Cardiac muscle cell (in vitro differentiated cells and primary cell): ENCODE measurements around the gene NPC1. TPM values are rescaled to one million over a fixed set of nuclear protein-coding genes. Genes with fewer than 3 reads are reported as not detected.
A peak's percentile ranks its signal among the peaks of the same experiment; 100 is the strongest.

Source experiments
- DNase-seq, 2 donors: peaks; one replicate each; pipeline versions ENCODE4 v3.0.0 to v3.0.0-alpha.2; 2010 to 2017; ENCODE audit warnings: low read depth in 1 of 2, low spot score in 1 of 2
- H3K27ac ChIP-seq: fragments of 200-600 bp; sonication (generic); 2 replicates; pipeline ENCODE4 v1.5.1; 2016
- H3K27me3 ChIP-seq: fragments of 200-600 bp; sonication (generic); 2 replicates; pipeline ENCODE4 v1.6.0; 2016; ENCODE audit warnings: control low read depth
- H3K36me3 ChIP-seq: fragments of 200-600 bp; sonication (generic); 2 replicates; pipeline ENCODE4 v1.5.1; 2016; ENCODE audit warnings: control low read depth
- H3K4me1 ChIP-seq: fragments of 200-600 bp; sonication (generic); 2 replicates; pipeline ENCODE4 v1.8.1; 2017; ENCODE audit warnings: low read depth, mild to moderate bottlenecking, mixed run types
- H3K4me3 ChIP-seq: fragments of 200-600 bp; sonication (generic); 2 replicates; pipeline ENCODE4 v1.5.1; 2016; ENCODE audit warnings: mild to moderate bottlenecking
- H3K9me3 ChIP-seq: fragments of 200-600 bp; sonication (generic); 2 replicates; pipeline ENCODE4 v1.5.1; 2017; ENCODE audit warnings: low read depth, mild to moderate bottlenecking, control low read depth
- polyA plus RNA-seq: library from polyadenylated mRNA; unstranded; fragments of >200 nt; fragmentation: Nextera tagmentation; extraction: Ambion mirVana; gene quantifications from 2 replicates; pipeline ENCODE4 v1.2.1, GENCODE V29; 2016
- total RNA-seq: library from RNA; depleted of rRNA; stranded (reverse); fragments of >200 nt; gene quantifications from 2 replicates; pipeline ENCODE4 v1.2.3, GENCODE V29; 2016
- TF ChIP-seq, protein P1 (sequence below): IDR thresholded peaks from 2 replicates; pipeline ENCODE4 v1.5.1; 2012; ENCODE audit warnings: low read depth, mild to moderate bottlenecking, low read length

Gene NPC1
- total and polyA plus RNA-seq, 2 experiments from 2014 or later: 14.1 to 25.9 TPM

DNA sequence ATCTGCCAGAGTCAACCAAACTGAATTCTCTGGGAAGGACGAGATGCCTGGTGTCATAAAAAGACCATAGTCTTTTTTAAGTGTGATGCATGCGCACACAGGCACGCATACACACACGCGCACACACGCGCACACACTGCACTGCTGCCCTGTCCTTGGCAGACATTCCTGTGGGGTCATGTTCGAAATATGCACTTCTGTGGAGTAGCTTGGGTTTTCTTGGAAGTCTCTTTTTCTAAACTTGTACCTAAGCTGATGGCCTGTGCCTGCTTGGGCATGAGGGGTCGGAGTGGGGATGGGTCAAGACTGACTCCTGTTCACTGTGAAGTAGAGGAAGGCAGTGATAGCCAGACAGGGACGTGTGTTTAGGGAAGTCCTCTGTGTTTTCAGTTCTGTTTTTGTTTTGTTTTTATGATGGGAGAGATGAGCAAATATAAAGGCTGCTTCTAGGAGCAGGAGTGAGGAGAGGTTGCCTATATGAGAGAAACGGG lies 87.0 kb downstream of the NPC1 start:
- DNase-seq: no peak

DNA sequence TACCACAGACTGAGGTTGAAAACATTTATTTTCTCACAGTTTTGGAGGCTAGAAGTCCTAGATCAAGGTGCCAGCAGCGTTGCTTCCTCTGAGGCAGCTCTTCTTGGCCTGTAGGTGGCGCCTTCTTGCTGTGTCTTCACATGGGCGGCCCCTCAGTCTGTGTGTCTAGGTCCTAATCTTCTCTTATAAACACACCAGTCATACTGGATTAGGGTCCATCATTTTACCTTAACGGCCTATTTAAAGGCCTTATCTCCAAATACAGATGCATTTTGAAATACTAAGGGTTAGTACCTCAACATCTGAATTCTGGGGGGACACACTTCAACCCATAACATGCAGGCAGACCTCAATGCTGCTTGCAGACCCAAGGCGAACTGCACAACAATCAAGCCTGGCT lies 87.4 kb downstream of the NPC1 start:
- Histone ChIP-seq H3K36me3 (no peaks in the 10 kb centered on the region), H3K4me3 (no peak overlapping the region), H3K27me3 (no peaks in the 10 kb centered on the region), H3K27ac (no peak overlapping the region), H3K4me1 (peaks cover 5% of the 10 kb centered on the region), H3K9me3 (no peaks in the 10 kb centered on the region)
- peak; percentile 84 to 87 for DNase-seq
- TF ChIP-seq, protein P1, sequence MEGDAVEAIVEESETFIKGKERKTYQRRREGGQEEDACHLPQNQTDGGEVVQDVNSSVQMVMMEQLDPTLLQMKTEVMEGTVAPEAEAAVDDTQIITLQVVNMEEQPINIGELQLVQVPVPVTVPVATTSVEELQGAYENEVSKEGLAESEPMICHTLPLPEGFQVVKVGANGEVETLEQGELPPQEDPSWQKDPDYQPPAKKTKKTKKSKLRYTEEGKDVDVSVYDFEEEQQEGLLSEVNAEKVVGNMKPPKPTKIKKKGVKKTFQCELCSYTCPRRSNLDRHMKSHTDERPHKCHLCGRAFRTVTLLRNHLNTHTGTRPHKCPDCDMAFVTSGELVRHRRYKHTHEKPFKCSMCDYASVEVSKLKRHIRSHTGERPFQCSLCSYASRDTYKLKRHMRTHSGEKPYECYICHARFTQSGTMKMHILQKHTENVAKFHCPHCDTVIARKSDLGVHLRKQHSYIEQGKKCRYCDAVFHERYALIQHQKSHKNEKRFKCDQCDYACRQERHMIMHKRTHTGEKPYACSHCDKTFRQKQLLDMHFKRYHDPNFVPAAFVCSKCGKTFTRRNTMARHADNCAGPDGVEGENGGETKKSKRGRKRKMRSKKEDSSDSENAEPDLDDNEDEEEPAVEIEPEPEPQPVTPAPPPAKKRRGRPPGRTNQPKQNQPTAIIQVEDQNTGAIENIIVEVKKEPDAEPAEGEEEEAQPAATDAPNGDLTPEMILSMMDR: peak; percentile 93

More for the DNA sequence above, 87.0 kb downstream of the NPC1 start:
- Histone ChIP-seq H3K4me3 (no peak overlapping the region), H3K9me3 (no peaks in the 10 kb centered on the region), H3K27ac (no peak overlapping the region), H3K36me3 (no peaks in the 10 kb centered on the region), H3K27me3 (no peaks in the 10 kb centered on the region), H3K4me1 (peaks cover 5% of the 10 kb centered on the region)
- TF ChIP-seq, protein P1: no peak

- Histone ChIP-seq H3K27ac (no peak overlapping the region), H3K27me3 (no peaks in the 10 kb centered on the region), H3K36me3 (no peaks in the 10 kb centered on the region), H3K4me3 (no peak overlapping the region), H3K9me3 (no peaks in the 10 kb centered on the region), H3K4me1 (peaks cover 5% of the 10 kb centered on the region)
- DNase-seq: no peak
- TF ChIP-seq, protein P1: no peak
Observed at GRCh38 chr18:23498117-23498516, 88.2 kb downstream of the NPC1 start.

DNA sequence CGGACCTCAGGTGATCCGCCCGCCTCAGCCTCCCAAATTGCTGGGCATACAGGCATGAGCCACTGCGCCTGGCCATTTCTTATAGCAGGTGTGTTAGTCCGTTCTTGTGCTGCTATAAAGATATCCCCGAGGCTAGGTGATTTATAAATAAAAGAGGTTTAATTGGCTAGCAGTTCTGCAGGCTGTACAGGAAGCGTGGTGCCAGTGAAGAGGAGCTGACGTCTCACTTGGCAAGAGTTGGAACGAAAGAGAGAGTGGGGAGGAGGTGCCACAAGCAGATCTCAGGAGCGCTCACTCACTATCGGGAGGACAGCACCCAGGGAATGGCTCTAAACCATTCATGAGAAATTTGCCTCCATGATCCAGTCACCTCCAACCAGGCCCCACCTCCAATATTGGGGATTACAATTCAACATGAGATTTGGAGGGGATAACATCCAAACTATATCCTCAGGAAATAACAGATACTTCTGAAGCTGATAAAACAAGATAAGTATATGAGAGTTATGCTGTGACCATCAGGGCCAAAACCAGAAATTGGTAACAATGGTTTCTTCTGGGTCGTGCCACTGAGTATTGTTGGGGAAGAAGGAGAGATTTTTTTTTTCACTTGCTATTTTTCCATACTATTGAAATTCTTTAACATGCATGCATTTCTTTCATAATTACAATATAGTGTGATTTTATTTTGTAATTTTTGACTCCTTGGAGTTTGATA lies 90.4 kb downstream of the NPC1 start:
- Histone ChIP-seq H3K9me3 (no peaks in the 10 kb centered on the region), H3K4me3 (no peak overlapping the region)
- TF ChIP-seq, protein P1: no peak

DNA sequence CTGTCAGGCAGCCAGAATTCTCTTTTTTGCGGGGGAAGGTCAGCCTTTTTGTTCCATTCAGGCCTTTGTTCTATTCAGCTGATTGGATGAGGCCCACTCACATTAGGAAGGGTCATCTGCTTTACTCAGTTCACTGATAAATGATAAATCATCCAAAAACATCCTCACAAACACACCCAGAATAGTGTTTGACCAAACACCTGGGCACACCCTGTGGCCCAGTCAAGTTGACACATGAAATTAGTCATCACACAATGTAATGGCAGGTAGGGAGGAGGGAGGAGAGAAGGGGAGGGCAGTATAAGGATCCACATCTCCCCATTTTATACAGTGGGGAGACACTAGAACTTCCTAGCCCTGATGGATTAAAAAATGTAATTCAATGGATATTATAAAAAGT lies 91.3 kb downstream of the NPC1 start:
- Histone ChIP-seq H3K9me3 (no peaks in the 10 kb centered on the region), H3K4me1 (peaks cover 5% of the 10 kb centered on the region), H3K27ac (no peak overlapping the region), H3K36me3 (no peaks in the 10 kb centered on the region), H3K4me3 (no peak overlapping the region), H3K27me3 (no peaks in the 10 kb centered on the region)
- DNase-seq: no peak
- TF ChIP-seq, protein P1: no peak

More for the DNA sequence above, 90.4 kb downstream of the NPC1 start:
- DNase-seq: no peak
- Histone ChIP-seq H3K27me3 (no peaks in the 10 kb centered on the region), H3K4me1 (peaks cover 5% of the 10 kb centered on the region), H3K27ac (no peak overlapping the region), H3K36me3 (no peaks in the 10 kb centered on the region)
